Middle frontal gyrus (tissue), 1 donor: ENCODE data around the gene ESR2.
"Not testable (repeated sequence)": the region's sequence is repeated elsewhere in the genome, so short reads cannot be mapped to it uniquely, and the experiment has no call there.

Source experiments
- DNase-seq: peaks from one replicate; pipeline ENCODE4 v3.0.0-alpha.2; 2015; ENCODE audit warnings: low spot score; ENCODE audit errors: extremely low spot score

Gene ESR2

DNA sequence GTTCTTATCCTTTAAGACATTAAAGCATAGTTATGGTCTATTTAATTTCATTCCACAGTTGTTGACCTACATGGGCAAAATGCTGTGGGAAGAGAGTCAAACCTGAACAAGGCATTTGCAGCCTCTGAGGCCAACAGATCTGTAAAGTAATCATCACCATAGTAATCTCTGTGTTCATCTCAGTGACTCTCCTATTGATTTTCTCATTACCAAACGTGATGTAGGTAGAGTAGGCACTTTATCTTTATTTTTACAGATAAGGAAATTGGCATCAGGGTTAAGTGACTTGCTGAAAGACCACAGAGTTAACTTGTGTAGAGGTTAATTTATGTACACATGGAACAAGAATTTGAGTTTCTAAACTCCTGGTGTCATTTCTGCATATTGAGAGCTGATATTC is 203.0 kb downstream of the ESR2 start:
- no peak for DNase-seq

GRCh38 chr14:64089920-64090319 is 204.3 kb downstream of the ESR2 start:
- no peak for DNase-seq

- no peak for DNase-seq
Measured at GRCh38 chr14:64088647-64088964, 205.6 kb downstream of the ESR2 start.

- DNase-seq: no peak
Measured at GRCh38 chr14:64082837-64083236, 211.3 kb downstream of the ESR2 start.

- no peak for DNase-seq
Measured at GRCh38 chr14:64081174-64081746, 212.9 kb downstream of the ESR2 start.

DNA sequence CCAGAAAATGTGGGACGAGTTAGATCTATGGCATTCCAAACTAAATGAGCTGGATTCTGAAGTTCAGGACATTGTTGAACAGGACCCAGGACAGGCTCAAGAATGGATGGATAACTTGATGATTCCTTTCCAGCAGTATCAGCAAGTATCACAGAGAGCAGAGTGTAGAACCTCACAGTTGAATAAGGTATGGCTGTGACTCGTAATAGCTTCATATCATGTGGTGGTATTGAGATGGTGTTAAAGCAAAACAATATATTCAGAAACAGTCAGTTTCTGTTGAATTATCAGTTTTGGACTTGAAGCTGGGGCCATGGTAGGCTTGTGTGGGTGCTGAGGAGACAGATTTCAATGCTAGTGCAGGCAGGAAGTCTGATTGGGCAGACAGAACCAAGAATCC is 213.7 kb downstream of the ESR2 start:
- no peak for DNase-seq

DNA sequence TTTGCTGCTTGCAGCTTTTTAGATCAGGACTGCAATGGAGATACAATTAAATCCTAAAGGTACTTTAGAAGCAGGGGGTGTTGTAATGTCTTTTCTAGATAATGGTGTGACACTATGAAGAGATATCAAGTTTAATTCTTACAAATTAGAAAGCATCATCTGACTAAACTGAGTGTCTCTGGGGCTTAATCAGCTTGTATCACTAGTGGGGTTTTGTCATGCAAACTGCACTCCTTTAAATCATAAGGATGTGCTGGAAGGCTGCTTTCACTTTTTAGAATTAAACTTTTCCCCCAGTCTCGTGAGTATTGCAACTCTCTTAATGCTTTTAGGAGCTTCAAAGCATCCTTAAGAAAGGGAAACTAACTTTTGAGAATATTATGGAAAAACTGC is 218.6 kb downstream of the ESR2 start:
- no peak for DNase-seq

DNA sequence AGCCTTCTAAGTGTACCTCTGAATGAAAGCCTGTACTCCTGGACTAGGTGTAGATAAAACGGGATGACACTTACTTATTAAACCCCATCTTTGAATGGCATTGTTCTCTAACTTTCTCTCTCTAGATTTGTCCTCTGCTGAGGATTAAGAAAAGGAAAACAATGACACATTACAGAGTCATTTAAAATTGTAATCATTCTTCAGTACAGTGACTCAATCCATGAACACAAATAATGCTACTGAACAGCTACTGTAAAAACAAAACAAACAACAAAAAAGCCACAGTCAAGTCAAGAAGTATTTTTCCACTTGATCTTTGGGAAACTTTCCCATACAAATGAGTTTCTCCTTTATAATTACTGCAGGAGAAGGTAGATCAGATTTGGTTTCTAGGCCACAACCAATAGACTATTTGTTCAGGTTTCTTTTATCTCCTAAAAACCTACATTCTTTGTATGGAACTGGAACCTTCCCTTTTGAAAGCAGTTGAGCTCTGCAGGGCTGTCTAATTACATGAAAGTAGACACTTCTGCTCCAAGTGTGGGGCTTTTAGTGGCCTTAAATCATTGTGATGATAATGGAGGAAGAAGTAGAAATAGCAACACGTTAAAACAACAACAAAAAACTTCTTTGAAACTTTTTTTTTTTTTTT is 219.1 kb downstream of the ESR2 start:
- DNase-seq: no peak

- DNase-seq: no peak
Measured at GRCh38 chr14:64069634-64070359, 224.4 kb downstream of the ESR2 start.

- no peak for DNase-seq
Measured at GRCh38 chr14:64064447-64064846, 229.7 kb downstream of the ESR2 start.

GRCh38 chr14:64062381-64063115 is 231.6 kb downstream of the ESR2 start:
- no peak for DNase-seq

GRCh38 chr14:64061706-64062105 is 232.5 kb downstream of the ESR2 start:
- DNase-seq: no peak

- DNase-seq: no peak
Measured at GRCh38 chr14:64061115-64061514, 233.1 kb downstream of the ESR2 start.

GRCh38 chr14:64060648-64061096 is 233.5 kb downstream of the ESR2 start:
- DNase-seq: no peak

- DNase-seq: no peak
Measured at GRCh38 chr14:64060199-64060545, 234.0 kb downstream of the ESR2 start.

- no peak for DNase-seq
Measured at GRCh38 chr14:64059454-64060198, 234.5 kb downstream of the ESR2 start.

DNA sequence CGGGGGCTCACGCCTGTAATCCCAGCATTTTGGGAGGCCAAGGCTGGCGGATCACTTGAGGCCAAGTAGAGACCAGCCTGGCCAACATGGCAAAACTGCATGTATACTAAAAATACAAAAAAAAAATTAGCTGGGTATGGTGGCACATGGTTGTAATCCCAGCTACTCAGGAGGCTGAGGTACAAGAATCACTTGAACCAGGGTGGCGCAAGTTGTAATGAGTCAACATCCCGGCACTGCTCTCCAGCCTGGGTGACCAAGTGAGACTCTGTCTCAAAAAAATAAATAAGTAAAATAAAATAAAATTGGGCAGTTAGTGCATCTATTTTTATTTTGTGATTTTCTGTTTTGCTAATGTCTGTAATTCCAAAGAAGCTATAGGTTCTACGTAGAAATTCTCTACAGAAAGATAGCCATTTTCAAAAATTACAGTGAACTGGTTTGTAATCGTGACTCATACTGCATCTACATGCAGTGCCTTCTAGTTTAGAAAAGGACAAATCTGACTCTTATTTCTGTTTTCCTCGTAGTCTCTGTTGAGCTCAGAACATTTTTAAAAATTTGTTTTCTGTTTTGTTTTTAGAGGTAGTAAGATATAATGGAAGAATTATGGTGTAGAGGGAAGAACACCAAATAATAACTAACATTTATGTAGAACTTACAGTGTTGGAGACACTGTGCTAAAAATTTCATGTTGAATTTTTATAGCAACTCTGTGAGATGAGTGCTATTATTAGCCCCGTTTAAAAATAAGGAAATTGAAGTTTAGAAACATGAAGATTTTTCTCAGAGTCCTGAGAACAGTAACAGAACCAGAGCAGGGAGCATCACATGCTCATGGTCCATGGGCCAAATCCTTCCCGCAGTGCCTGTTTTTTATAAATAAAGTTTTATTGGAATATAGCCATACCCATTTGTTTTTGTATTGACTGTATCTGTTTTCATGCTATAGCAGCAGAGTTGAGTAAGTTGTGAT is 240.2 kb downstream of the ESR2 start:
- DNase-seq: no peak

DNA sequence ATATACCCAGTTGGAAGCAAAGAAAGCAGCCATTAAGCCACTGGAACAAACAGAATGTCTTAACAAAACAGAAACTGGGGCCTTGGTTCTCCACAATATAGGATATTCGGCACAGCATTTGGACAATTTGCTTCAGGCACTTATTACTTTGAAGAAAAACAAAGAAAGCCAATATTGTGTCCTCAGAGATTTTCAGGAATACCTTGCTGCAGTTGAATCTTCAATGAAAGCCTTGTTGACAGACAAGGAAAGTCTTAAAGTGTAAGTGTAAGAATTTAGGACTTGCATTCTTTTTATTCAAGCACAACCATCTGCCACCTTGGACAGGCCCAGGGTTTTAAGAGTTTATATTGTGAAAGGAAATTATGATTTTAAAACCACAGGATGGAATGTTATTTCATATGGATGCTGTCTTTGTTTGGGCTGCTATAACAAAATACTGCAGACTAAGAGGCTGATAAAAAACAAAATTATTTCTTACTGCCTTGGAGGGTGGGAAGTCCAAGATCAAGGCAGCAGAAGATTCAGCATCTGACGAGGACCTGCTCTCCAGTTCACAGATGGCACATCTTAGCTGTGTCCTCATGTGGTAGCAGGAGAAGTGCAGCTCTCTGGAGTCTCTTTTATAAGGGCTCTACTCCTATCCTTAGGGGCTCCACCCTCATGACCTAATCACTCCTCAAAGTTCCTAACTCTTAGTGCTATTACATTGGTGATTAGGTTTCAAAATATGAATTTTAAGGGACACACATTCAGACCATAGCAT is 244.4 kb downstream of the ESR2 start:
- no peak for DNase-seq

- no peak for DNase-seq
Measured at GRCh38 chr14:64045091-64045490, 249.1 kb downstream of the ESR2 start.

GRCh38 chr14:64043296-64043695 is 250.9 kb downstream of the ESR2 start:
- not testable (repeated sequence) for DNase-seq
